Stimulated activated CD4-positive, alpha-beta T cell treated with anti-CD3 and anti-CD28 coated beads, Interleukin-1b, Interleukin-23, amount 100 ng/mL, for 1 hour (primary cell): ENCODE measurements around the gene STXBP3.

Source experiments
- DNase-seq, 2 donors: peaks; one replicate each; pipeline ENCODE4 v3.0.0-alpha.2; 2020; ENCODE audit warnings: low read depth in 2 of 2

Gene STXBP3

DNA sequence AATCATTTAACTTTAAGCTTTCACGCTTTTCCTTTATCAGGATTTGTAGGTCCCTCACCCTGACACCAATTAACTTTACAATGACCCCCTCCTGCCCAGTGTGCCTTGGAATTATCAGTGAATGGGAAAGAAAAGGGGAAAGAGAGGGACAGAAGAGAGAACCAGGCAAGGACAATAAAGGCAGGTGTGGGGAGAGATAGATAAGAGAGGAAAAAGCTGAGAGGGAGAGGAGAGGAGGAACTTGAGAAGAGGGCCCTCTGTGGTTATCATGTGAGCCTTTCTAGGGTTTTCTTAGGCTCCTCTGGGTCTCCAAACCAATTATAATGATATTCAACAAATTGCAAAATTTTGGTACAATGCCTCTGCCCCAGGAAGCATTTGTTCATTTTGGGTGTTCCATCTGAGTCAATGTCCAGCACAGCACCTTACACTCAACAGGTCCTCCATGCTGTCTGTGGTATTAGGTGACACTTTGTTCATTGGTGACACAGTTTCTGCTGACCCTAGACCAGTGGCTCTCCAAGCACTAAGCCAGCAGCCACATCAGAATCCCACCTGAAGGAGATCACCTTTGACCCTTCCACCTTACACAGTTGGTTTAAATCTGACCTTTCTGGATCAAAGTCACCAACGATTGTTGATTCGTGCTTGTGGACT lies 96.2 kb downstream of the STXBP3 start:
- no peak for DNase-seq

DNA sequence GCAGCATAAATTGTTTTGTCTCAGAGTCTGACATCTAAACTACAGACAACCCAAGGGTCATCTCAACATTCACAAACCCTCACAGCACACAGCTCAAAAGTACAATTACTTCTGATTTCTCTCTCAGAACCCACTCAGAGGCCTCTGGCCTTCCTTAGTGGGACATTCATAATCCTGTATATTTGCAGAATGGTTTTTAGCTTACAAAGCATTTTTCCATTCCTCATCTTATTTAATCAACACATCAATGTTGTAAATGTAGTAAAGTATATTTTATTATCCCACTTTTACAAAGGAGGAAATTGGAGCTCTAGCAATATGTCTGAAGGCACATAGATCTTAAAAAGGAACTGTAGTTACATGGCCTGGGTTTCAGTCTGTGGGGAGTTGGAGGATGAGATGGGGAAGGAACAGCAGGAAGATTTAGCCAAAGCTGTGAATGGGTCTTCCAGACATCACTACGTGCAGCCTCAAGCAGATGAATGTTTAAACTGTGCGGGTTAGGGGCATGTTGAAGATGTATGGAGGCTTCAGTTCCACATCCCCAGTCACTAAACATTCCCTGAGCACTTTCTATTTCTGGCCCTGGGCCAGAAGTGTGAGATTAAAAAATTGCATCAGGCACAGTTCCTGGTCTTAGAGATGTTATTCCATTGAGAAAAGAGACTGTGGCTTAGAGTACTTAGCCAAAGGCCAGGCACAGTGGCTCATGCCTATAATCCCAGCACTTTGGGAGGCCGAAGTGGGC lies 97.1 kb downstream of the STXBP3 start:
- no peak for DNase-seq

DNA sequence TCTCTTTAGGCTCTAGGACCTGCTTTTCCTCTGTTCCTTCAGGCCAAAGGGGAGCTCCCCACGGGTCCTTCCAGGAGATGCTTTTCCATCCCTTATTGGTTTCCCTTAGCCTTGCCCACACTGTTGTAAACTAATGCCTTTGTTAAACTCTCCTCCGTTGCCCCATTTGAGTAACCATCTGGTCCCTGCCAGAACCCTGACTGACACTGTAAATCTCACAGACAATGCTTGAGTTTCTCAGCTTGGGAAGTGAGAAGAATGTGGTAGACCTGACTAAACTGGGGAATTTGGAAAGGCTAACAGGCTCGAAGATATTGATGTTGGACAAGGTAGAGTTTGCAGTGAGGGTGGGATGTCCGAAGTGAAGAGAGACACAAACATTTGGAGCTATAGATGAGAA lies 99.0 kb downstream of the STXBP3 start:
- DNase-seq, result no peak

DNA sequence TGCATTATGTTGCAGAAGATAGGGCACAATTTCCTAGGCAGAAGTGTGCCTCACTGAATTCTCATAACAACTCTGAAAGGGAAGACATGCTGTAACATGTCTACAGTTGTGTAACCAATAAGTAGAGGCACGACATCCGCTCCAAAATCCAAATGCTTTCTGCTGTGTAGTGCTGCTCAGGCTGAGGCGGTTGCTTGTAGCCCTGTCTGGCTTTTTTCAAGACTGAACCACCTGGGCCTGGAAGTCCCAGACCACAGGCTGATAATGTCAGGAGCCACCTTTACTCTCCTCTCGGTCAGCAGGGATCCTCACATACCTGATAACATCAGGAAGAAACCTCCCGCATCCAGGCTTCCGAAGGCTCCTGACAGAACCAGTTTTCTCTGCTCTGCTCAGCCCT lies 99.5 kb downstream of the STXBP3 start:
- DNase-seq, result no peak

DNA sequence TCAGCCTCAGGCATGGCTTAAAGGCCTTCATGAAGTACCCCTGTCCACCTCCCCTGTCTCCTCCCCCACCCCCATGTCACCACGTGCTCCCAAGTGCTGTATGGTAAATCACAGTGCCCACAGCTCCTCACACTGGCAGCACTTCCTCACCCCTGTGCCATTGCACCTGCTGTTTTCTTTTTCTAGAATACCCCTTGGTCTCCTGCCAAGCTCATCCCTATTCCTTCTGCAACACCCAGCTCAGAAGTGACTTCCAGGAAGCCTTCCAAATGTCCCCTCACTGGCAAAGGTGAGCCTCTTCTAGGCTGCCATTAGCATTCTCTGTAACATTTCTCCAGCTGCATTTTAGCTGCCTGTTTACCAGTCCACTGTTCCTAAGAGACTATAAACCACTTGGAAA lies 101.0 kb downstream of the STXBP3 start:
- no peak for DNase-seq

DNA sequence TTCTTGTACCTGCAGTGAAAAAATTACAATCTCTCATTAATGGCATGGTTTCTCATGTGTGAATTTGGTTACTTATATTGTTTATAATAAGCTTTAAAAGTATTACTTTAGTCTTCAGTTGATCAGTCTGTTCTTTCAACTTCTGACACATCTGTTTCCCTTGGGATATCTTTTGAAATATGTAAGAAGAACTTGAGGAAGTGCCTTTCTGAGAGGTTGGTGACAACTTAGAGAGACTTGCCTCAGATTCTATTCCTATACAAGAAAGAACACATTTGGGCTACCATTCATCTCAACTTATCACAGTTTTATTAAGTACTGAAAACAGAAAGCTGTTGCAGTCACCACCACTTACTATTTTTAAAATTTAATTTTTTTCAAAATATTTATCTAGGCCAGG lies 102.3 kb downstream of the STXBP3 start:
- DNase-seq, result no peak

DNA sequence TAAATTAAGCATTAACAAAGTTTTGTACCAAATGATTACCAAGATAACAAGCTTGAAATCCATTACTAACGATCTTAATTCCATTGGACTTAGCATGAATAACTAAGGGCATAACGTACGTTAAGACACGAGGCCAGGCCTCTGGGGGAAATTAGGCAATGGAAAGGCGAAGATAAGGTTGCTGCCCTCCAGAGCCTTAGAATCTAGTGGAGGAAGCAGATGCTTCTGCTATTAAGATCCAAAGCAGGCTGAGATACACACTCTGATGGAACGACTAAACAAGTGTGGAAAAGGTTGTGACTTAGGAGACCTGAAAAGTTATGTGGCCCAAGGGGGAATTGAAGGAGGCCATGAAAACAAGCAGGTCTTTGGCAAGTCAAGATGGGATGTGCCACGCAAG lies 104.5 kb downstream of the STXBP3 start:
- DNase-seq, result no peak

DNA sequence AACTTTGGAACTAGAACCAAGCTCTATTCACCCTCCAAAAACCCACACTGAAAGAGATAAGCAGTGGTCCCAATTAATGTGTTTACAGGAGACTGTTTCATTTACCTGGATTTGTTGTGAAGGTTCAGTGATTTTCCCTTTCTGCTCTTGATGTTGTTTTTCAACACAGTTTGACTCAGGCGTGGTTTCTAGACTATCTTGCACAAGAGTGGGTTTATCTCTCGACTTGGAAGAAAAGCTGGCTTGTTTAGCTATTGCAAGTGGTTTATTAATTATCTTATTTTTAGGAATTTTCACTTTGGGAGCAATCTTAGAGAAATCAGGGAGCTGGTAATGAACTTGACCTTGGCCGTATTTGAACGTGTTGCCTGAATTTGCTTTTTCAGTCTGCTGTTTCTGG lies 105.1 kb downstream of the STXBP3 start:
- DNase-seq, result no peak

DNA sequence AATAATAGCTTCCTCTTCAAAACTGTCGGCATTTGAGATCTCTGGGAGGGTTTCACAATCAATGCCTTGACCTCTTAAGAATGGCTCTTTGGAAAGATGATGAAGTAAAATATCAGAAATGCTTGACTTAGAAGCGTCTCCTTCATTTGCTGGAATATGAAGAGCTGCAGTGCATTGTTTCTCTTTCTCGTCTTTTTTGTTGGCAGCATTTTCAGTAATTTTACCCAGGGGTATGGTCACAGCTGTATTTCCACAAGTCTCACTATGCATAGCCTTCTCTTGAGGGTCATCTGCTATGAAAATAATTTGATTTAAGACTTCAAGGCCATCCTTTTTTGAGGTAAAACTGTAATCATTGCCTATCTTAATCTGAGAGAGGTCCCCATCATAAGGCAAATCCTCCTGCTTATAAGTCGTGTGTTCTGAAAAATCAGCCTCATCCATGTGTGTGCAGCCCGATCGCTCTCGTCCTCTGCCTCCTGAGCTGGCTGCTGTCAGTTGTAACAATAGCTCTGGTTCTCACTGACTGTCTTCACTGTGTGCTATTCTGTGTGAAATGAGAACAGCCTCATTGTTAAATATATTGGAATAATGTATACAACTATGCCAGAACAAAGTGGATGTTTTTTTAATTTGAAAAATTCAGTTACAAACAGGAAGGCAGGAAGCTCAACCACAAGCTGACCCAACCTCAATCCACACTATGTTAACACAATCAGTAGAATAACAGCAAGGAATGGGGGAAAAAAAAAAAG lies 105.9 kb downstream of the STXBP3 start:
- no peak for DNase-seq

DNA sequence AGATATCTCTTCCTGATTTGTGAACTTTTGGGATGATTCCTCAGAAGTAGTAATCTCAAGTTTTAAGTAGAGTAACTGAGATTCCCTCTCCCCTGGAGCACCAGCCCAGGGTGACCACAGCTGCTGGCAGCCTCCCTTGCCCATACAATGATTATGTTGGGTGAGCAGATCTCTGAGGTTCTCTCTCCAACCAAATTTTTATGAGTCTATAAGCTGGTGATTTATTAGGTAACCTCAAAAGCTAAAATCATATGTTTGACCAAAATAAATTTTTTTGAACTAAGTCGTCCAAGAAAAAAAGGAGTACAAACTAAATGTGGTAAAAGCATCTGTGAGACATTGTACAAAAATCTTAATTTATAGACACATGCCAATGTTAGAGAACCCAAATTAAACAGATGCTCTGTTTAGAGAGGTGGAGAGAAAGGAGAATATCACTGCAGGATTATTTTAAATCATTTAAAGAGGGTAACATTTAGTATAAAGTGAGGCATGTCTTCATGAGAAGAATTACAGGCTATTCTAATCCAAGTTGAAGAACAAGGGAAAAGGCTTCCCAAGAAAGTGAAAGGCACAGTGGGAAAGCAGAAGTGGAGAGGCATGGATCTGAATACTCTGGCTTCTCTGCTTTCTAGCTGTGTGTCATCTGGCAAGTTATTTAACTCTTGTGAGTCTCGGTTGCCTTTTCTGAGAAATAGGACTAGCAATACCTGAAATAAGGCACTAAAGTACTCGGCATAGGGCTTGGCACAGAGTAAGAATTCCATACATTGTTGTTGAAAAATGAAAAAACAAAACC lies 107.9 kb downstream of the STXBP3 start:
- DNase-seq, result no peak

DNA sequence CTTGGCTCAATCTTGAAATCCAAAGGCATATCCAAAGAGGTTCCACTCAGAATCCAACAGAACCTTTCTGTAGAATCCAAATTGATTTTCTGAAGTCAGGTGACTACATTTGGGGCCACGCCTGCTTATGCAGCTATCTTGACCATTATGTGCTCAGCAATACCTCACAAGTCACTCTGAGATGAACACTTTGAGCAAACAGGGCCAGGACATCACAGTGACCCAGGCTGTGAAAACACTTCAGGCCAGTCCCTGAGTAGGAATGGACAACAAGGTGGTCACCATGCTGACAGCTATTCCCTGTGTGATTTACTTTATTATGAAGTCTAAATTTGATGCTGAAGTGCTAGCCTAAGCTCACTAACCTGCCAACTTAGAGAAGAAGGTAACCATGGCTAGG lies 110.5 kb downstream of the STXBP3 start, which contains the start of gene AKNAD1:
Gene AKNAD1, minus strand, starts transcription at position 101 of the 400 bp plus-strand sequence. CDS start 4,430 bp downstream, outside the sequence.
- DNase-seq, result no peak

DNA sequence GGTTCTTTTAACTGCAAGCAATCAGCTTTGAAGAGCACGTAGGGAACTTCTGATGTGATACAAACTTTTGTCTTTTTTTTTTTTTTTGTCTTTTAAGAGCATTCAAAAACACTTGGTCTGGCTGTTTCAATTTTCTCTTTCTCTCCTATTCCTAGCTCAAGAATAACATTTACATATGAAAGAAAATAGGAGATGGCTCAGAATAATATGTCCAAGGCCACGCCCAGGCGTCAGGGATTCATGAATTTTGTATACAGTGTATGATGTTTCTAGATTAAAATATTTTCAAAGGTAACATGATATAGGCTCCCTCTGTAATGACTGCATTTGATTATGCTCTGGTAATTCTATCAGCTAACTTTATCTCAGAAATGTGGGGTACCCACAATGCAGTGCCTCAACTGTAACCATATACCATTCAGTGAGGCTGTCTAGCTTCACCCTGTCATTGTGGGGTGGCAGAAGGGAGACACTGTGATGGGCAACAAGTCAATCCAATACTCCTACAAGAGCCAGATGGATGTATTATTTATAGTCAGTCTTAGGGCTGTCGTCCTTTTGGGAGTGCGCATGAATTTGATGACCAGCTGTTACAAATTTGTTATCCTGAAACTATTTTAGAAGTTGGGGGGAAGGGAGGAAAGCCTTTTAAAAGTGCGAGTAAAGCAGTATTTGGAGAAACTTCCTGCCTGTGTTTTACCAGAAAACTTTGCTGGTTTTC lies 111.9 kb downstream of the STXBP3 start:
- DNase-seq, result no peak
